Measurements from ENCODE around the gene ADGRG6. TPM values are rescaled to one million over a fixed set of nuclear protein-coding genes. Genes with fewer than 3 reads are reported as not detected.

Gene ADGRG6
- total and polyA plus RNA-seq, 2 donors (not counting 1 experiment from before 2014, with no cell fraction given), result 0.03 TPM; not detected in 1

GRCh38 chr6:142401838-142402237 is 100.0 kb downstream of the ADGRG6 start:
- Histone ChIP-seq H3K79me2 (ENCODE audit: control insufficient read depth, insufficient read depth, low read length) (no peaks in the 10 kb centered on the region), H2AFZ (ENCODE audit: insufficient read depth, low read depth, low read length, poor library complexity, severe bottlenecking) (no peak overlapping the region), H3K4me2 (replicated peaks; ENCODE audit: low read depth, low read length, poor library complexity, severe bottlenecking) (no peak overlapping the region), H3K9ac (ENCODE audit: low read length) (no peak overlapping the region), H3K27ac (ENCODE audit: low read length in 2 of 2) (no peak overlapping the region), H3K4me3 (ENCODE audit: control extremely low read depth in 1 of 5, extremely low read depth in 1 of 5, insufficient read depth in 1 of 5, low read depth in 2 of 5, low read length in 4 of 5) (no peak overlapping the region), H3K36me3 (replicated peaks in 1 of 2; ENCODE audit: control extremely low read depth in 1 of 2, control insufficient read depth in 1 of 2, extremely low read depth in 1 of 2, insufficient read depth in 2 of 2, low read length in 1 of 2) (no peaks in the 10 kb centered on the region), H3K4me1 (ENCODE audit: control insufficient read depth in 2 of 2, insufficient read depth in 2 of 2, low read length in 2 of 2) (no peaks in the 10 kb centered on the region), H4K20me1 (ENCODE audit: control insufficient read depth, insufficient read depth, low read length, poor library complexity, severe bottlenecking) (no peaks in the 10 kb centered on the region), H3K27me3 (replicated peaks in 1 of 4; ENCODE audit: control extremely low read depth in 1 of 4, control insufficient read depth in 3 of 4, insufficient read depth in 4 of 4, low read length in 3 of 4) (no peaks in the 10 kb centered on the region), H3K9me3 (ENCODE audit: control extremely low read depth in 1 of 3, control insufficient read depth in 2 of 3, insufficient read depth in 1 of 3, low read length in 2 of 3) (no peaks in the 10 kb centered on the region)
- no peaks in the 10 kb centered on the region for H3K4me1 Mint-ChIP-seq
- H3K27me3 Mint-ChIP-seq, result peaks cover 4% of the 10 kb centered on the region
- ChIA-PET POLR2A (no interaction called here), CTCF (no interaction called here)
- H3K4me3 Mint-ChIP-seq, result no peak overlapping the region
- no peaks in the 10 kb centered on the region for H3K9me3 Mint-ChIP-seq (ENCODE audit: insufficient read depth)
- TF ChIP-seq CTCF (IDR thresholded peaks at IDR 0.05), result no peak
- no peak for TF ChIP-seq EZH2 (IDR thresholded peaks at IDR 0.05; ENCODE audit: borderline replicate concordance, insufficient read depth, low read depth, low read length, poor library complexity, severe bottlenecking)
- no peak for ATAC-seq (ENCODE audit: low read depth)
- no CpG with 5 or more reads among the region's 1 CpG for WGBS (ENCODE audit: insufficient coverage)
- intact Hi-C loops (cut with micrococcal nuclease), result no loop called here
- no peak overlapping the region for H3K27ac Mint-ChIP-seq
- no peak for DNase-seq

DNA sequence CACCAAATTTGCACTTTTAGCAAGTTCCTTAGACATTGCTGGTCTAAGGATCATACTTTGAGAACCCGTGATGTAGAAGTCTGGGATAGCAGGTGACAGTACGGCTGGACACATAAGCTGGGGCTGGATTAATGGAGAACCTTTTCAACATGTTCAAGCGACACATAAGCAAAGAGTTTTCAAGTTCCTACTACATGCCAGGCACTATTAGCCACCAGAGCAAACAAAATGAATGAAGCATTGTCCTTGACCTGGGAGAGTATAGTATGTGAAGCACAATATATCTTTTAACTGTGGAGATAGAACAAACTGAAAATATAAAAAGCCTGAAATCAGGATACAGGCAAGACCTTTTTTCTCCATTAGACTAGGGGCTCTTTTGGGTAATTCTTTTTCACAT is 102.9 kb downstream of the ADGRG6 start:
- no peak overlapping the region for H3K4me3 ChIP-seq (ENCODE audit: control extremely low read depth in 1 of 5, extremely low read depth in 1 of 5, insufficient read depth in 1 of 5, low read depth in 2 of 5, low read length in 4 of 5)
- no peak overlapping the region for H3K9ac ChIP-seq (ENCODE audit: low read length)
- H3K27me3 ChIP-seq (replicated peaks in 1 of 4; ENCODE audit: control extremely low read depth in 1 of 4, control insufficient read depth in 3 of 4, insufficient read depth in 4 of 4, low read length in 3 of 4), result no peaks in the 10 kb centered on the region
- Mint-ChIP-seq H3K27ac (no peak overlapping the region), H3K4me1 (no peaks in the 10 kb centered on the region), H3K9me3 (ENCODE audit: insufficient read depth) (no peaks in the 10 kb centered on the region), H3K4me3 (no peak overlapping the region), H3K27me3 (peaks cover 4% of the 10 kb centered on the region)
- ChIA-PET POLR2A (no interaction called here), CTCF (no interaction called here)
- H3K79me2 ChIP-seq (ENCODE audit: control insufficient read depth, insufficient read depth, low read length), result no peaks in the 10 kb centered on the region
- intact Hi-C loops (cut with micrococcal nuclease), result no loop called here
- no peaks in the 10 kb centered on the region for H4K20me1 ChIP-seq (ENCODE audit: control insufficient read depth, insufficient read depth, low read length, poor library complexity, severe bottlenecking)
- no peak for ATAC-seq (ENCODE audit: low read depth)
- DNase-seq, result no peak
- H3K36me3 ChIP-seq (replicated peaks in 1 of 2; ENCODE audit: control extremely low read depth in 1 of 2, control insufficient read depth in 1 of 2, extremely low read depth in 1 of 2, insufficient read depth in 2 of 2, low read length in 1 of 2), result no peaks in the 10 kb centered on the region
- no peak overlapping the region for H3K27ac ChIP-seq (ENCODE audit: low read length in 2 of 2)
- TF ChIP-seq CTCF (IDR thresholded peaks at IDR 0.05) (no peak), EZH2 (IDR thresholded peaks at IDR 0.05; ENCODE audit: borderline replicate concordance, insufficient read depth, low read depth, low read length, poor library complexity, severe bottlenecking) (no peak)
- no peaks in the 10 kb centered on the region for H3K9me3 ChIP-seq (ENCODE audit: control extremely low read depth in 1 of 3, control insufficient read depth in 2 of 3, insufficient read depth in 1 of 3, low read length in 2 of 3)
- no peaks in the 10 kb centered on the region for H3K4me1 ChIP-seq (ENCODE audit: control insufficient read depth in 2 of 2, insufficient read depth in 2 of 2, low read length in 2 of 2)
- no peak overlapping the region for H2AFZ ChIP-seq (ENCODE audit: insufficient read depth, low read depth, low read length, poor library complexity, severe bottlenecking)
- H3K4me2 ChIP-seq (replicated peaks; ENCODE audit: low read depth, low read length, poor library complexity, severe bottlenecking), result no peak overlapping the region
- 95% methylated on average over 2 of the region's 3 CpGs for WGBS (ENCODE audit: insufficient coverage)

Measured in B cell (primary cell).